Measurements from ENCODE around the gene PRR23E. TPM values are rescaled to one million over a fixed set of nuclear protein-coding genes. Genes with fewer than 3 reads are reported as not detected.

Gene PRR23E
- total RNA-seq, 2 experiments from 2014 or later: not detected

DNA sequence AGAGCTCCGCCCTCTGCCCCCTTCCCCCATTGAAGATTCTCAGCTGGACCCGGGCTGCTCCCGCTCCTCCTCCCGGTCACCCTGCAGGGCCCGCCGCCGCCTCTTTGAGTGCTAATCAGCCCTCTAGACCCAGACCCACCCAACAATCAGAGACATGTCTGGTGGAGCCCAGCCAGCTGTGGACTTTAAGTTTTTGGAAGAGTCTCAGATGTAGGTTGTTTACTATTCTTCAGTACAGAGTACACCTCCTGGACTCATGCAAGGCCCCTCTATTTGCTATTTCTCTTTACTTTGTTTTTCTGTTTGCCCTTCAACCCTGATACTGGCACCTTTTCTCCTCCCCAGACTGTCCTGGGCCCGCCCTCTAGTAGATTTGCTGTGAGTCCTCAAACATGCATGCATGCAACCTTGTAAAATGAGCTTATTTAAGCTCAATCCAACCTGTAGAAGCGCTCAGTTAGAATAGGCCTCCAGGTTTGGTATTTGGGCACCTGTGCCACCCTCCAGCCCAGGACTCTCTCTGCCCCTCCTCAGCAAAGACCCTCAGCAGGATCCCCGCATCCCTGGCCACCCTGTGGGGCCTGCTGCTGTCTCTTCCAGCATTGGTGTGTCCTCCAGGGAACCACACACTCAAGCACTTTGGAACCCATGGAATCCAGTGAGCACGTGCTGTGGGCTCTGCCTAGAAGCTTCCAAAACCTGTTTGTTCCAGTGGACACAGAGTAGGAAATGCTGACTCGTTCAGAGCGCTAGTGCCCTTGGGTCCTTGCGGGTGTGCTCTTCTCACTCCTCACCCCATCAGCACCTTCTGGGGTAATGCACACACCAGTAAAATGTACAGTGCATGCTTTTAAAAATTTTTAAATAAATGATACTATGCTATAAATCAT is 4.6 kb downstream of the PRR23E start:
- intact Hi-C loops (cut with DNase I, micrococcal nuclease): no loop called here
- TF ChIP-seq CTCF (IDR thresholded peaks at IDR 0.05): no peak
- no peaks in the 10 kb centered on the region for H3K36me3 Mint-ChIP-seq (ENCODE audit: low read depth)
- no peaks in the 10 kb centered on the region for H3K4me1 Mint-ChIP-seq (ENCODE audit: low read depth)
- peaks cover 0 to 6% of the 10 kb centered on the region in 2 experiments for H3K27me3 ChIP-seq (ENCODE audit: control insufficient read depth in 1 of 2, insufficient read depth in 2 of 2, low read length in 2 of 2)
- no peak for DNase-seq
- H3K9me3 Mint-ChIP-seq: peaks cover 3% of the 10 kb centered on the region
- CTCF ChIA-PET: interaction anchor here (0.5 kb wide), 1 partner anchor 484 kb away, joined by 3 read pairs; no protein-coding TSS in a partner anchor
- POLR2A ChIA-PET: no interaction called here
- ATAC-seq (ENCODE audit: poor library complexity): no peak
- no peaks in the 10 kb centered on the region for H3K36me3 ChIP-seq (ENCODE audit: insufficient read depth, low read length)
- no peak overlapping the region for H3K4me3 Mint-ChIP-seq
- no peak overlapping the region for H3K4me3 ChIP-seq (ENCODE audit: low read length)
- no peak overlapping the region for H3K27ac Mint-ChIP-seq
- H3K27me3 Mint-ChIP-seq: peaks cover 15% of the 10 kb centered on the region
- H3K27ac ChIP-seq (ENCODE audit: low read depth in 1 of 2, low read length in 2 of 2): no peak overlapping the region
- H3K9me3 ChIP-seq (ENCODE audit: control insufficient read depth in 1 of 2, insufficient read depth in 1 of 2, low read length in 2 of 2): peaks cover 0 to 18% of the 10 kb centered on the region in 2 experiments
- no peaks in the 10 kb centered on the region for H3K4me1 ChIP-seq (ENCODE audit: insufficient read depth, low read length)

- ChIA-PET CTCF (no interaction called here), POLR2A (no interaction called here)
- no peak overlapping the region for H3K27ac ChIP-seq (ENCODE audit: low read depth in 1 of 2, low read length in 2 of 2)
- no peak overlapping the region for H3K4me3 ChIP-seq (ENCODE audit: low read length)
- Mint-ChIP-seq H3K4me3 (no peak overlapping the region), H3K36me3 (ENCODE audit: low read depth) (no peaks in the 10 kb centered on the region), H3K9me3 (peaks cover 6% of the 10 kb centered on the region), H3K27me3 (peaks cover 15% of the 10 kb centered on the region), H3K4me1 (ENCODE audit: low read depth) (no peaks in the 10 kb centered on the region), H3K27ac (no peak overlapping the region)
- no peaks in the 10 kb centered on the region for H3K36me3 ChIP-seq (ENCODE audit: insufficient read depth, low read length)
- DNase-seq: no peak
- peaks cover 0 to 6% of the 10 kb centered on the region in 2 experiments for H3K27me3 ChIP-seq (ENCODE audit: control insufficient read depth in 1 of 2, insufficient read depth in 2 of 2, low read length in 2 of 2)
- no peaks in the 10 kb centered on the region for H3K4me1 ChIP-seq (ENCODE audit: insufficient read depth, low read length)
- intact Hi-C loops (cut with DNase I, micrococcal nuclease): no loop called here
- no peak for TF ChIP-seq CTCF (IDR thresholded peaks at IDR 0.05)
- peaks cover 0 to 10% of the 10 kb centered on the region in 2 experiments for H3K9me3 ChIP-seq (ENCODE audit: control insufficient read depth in 1 of 2, insufficient read depth in 1 of 2, low read length in 2 of 2)
- ATAC-seq (ENCODE audit: poor library complexity): no peak
These were observed 7.3 kb downstream of the PRR23E start for GRCh38 chr3:127200086-127200691.

DNA sequence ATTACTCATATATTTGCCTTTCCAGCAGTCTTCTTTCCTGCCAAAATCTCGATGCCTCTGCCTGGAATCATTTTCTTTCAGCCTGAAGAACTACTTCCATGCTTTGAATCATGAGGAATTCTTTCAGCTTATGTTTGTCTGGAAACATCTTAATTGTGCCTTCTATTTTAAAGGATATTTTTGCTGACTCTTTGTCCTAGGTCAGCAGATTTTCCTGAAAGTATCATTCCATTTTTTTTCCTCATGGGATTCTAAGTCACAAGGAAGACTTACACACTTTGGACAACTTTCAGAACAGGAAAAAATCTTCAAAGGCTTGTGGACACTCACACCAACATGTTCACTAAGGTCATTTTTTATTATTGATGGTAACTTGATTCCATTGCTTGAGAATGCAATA is 10.1 kb downstream of the PRR23E start:
- H3K4me3 Mint-ChIP-seq: no peak overlapping the region
- Histone ChIP-seq H3K4me3 (ENCODE audit: low read length) (no peak overlapping the region), H3K9me3 (ENCODE audit: control insufficient read depth in 1 of 2, insufficient read depth in 1 of 2, low read length in 2 of 2) (peaks cover 0 to 6% of the 10 kb centered on the region in 2 experiments), H3K4me1 (ENCODE audit: insufficient read depth, low read length) (no peaks in the 10 kb centered on the region), H3K27me3 (ENCODE audit: control insufficient read depth in 1 of 2, insufficient read depth in 2 of 2, low read length in 2 of 2) (peaks cover 0 to 4% of the 10 kb centered on the region in 2 experiments), H3K36me3 (ENCODE audit: insufficient read depth, low read length) (no peaks in the 10 kb centered on the region), H3K27ac (ENCODE audit: low read depth in 1 of 2, low read length in 2 of 2) (no peak overlapping the region)
- H3K4me1 Mint-ChIP-seq (ENCODE audit: low read depth): no peaks in the 10 kb centered on the region
- ChIA-PET POLR2A (no interaction called here), CTCF (no interaction called here)
- no peaks in the 10 kb centered on the region for H3K36me3 Mint-ChIP-seq (ENCODE audit: low read depth)
- TF ChIP-seq CTCF (IDR thresholded peaks at IDR 0.05): no peak
- no peak overlapping the region for H3K27ac Mint-ChIP-seq
- ATAC-seq (ENCODE audit: poor library complexity): no peak
- intact Hi-C loops (cut with DNase I, micrococcal nuclease): no loop called here
- DNase-seq: no peak
- peaks cover 6% of the 10 kb centered on the region for H3K9me3 Mint-ChIP-seq
- peaks cover 5% of the 10 kb centered on the region for H3K27me3 Mint-ChIP-seq

Measured in CD4-positive, alpha-beta T cell (primary cell).